ENCODE data around the gene COL25A1.

COL25A1 gene

DNA sequence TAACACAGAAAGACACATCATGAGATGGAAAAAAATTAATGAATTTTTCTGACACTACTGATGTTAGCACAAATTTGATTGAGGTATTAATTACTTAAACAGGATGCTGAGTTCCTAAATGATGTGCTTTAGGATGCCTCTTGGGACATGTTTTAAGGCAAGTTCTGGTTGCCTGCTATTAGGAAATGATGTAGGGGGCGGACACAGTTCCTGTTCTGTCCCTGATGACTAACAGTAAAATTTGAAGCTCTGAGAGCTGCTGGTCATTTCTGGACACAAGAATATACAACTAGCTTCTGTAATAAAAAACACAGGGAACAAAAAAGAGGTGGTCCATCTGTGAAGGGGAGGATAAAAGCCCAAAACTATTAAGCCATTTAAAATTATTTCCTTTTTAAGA is 376.4 kb downstream of the COL25A1 start:
- DNase-seq (ENCODE audit: low read depth in 2 of 3, low spot score in 1 of 3): no peak

DNA sequence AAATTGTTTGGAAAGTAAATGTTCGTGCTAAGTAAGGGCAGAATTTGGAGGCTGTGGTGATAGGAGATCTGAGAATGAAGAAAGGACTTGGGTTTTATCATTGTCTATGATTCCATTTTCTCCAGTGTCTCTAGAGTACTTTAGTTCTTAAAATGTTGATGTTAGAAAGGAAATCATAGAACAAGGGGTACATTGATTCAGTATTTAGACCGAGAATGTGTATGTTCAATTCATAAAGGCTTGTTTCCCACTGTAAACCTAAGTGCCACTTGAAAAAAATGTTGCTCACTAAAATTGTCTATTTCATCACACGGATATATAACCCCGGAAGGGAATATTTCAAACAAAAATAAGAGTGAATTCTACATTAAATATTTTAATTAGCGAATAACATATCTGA is 380.3 kb downstream of the COL25A1 start:
- no peak for DNase-seq (ENCODE audit: low read depth in 2 of 3, low spot score in 1 of 3)

DNA sequence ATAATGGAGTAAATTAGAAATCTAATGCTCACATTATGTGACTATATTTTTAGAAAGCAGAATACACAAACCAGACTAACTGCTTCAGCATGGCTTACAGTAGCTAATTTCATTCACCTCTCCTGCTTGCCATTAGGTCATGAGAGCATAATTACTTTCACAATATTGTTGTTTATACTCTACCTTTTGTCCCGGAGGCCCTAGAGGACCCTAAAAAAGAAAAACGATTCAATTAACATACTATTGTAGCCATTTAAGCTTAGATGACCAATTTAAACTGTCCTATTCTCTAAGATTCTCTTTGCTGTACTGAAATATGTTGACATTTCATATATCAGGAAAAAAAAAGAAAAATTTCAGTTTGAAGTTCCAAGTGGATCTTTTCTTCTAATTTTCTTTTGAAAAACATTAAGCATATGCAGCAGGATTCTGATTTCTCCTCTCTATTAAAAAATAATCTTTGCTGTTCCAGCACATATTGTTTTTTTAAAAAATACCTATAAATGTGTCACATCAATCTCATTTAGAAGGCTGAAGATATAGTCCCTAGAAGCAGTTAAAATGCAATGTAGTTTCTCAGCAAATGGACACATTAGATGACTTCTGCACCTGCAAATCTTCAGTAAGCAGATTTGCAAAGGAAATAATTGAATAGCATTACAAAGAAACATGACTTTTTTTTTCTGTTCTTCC is 381.9 kb downstream of the COL25A1 start:
- DNase-seq (ENCODE audit: low read depth in 2 of 3, low spot score in 1 of 3): no peak

GRCh38 chr4:108919226-108919893 is 383.1 kb downstream of the COL25A1 start:
- no peak for DNase-seq (ENCODE audit: low read depth in 2 of 3, low spot score in 1 of 3)

- no peak for DNase-seq (ENCODE audit: low read depth in 2 of 3, low spot score in 1 of 3)
Observed at GRCh38 chr4:108917255-108917654, 385.2 kb downstream of the COL25A1 start.

- DNase-seq (ENCODE audit: low read depth in 2 of 3, low spot score in 1 of 3): no peak
Observed at GRCh38 chr4:108916638-108917037, 385.8 kb downstream of the COL25A1 start.

DNA sequence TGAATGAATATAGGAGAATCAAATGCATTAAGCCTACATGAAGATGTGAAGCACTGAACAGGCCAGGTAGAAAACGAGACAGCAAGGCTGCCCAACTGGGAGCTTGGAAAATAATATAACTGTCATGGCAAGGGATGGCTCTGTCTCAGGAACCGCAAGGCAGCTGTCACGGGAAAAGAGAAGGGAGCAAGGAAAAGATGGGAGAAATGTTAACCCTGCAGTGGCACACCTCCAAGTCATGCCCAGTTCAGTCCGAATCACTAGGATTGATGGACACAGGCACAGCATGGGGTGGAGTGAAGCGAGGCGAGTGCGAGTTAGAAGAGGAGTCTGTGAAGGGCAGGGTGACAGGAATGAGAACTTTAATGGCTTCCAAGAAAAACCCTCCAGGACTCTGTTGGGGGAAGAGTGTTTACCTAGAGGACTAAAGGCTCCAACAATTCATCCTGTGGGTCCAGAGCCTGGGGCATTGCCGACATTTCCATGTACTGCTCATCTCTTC is 395.5 kb downstream of the COL25A1 start:
- no peak for DNase-seq (ENCODE audit: low read depth in 2 of 3, low spot score in 1 of 3)

DNA sequence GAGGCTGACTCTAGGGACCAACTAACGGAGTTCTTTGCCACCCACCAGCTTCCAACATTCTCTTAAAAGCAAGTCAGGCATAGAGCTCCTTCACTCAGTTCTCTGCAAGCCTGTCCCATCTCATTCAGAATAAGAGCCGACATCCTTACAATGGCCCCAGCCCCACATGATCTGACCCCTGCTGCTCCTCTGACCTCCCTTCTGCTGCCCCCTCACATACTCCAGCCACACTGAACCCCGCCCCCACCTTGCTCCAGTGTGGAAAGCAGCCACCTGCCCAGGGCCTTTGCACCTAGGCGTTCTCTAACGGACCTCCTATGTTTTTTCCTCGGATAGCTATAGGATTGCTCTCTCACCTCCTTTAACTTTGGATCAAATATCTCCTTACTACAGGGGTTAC is 396.5 kb downstream of the COL25A1 start:
- no peak for DNase-seq (ENCODE audit: low read depth in 2 of 3, low spot score in 1 of 3)

GRCh38 chr4:108903464-108904221 is 398.8 kb downstream of the COL25A1 start:
- no peak for DNase-seq (ENCODE audit: low read depth in 2 of 3, low spot score in 1 of 3)

GRCh38 chr4:108902769-108903168 is 399.7 kb downstream of the COL25A1 start:
- DNase-seq (ENCODE audit: low read depth in 2 of 3, low spot score in 1 of 3): no peak

DNA sequence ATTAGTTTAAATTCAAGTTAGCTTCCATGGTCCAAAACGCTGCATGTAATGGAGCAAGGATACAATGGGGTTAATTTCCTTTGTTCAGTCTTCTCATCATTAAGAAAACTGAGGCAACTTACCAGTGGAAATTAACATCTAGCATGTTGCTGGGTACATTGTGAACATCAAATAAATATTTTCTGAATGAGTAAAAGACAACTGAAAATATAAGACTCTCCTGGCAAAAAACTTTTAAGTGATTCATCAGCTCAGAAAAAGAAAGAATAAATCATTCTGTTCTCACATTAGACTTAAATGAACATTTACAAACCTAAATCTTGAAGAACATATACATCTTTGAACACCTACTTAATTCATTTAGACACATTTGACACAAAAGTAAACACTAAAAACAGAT is 401.2 kb downstream of the COL25A1 start:
- no peak for DNase-seq (ENCODE audit: low read depth in 2 of 3, low spot score in 1 of 3)

DNA sequence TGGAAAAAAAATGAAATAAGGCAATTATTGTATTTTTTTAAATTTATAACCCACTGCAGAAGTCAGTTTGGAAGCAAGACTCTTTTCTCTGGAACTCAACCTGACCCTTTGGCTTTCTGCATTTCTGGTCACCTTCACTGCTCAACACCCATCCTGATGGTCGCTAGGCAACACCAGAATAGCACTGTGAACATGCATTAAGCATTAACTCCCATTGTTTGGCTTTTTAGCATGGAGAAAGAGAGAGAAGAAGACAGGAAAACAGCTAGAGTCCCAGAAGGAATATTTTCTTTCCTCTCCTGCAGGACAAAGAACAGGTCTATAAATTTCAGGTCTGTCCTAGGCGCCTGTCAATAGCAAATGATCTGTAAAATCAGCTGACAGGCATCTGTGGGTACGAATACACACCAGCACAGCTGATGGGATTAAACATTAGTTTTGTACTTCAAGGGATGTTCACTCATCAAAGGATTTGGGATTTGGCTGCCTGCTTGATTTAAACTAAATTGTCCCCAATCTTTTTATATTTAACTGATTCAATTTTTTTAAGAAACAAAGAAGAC is 402.4 kb downstream of the COL25A1 start:
- DNase-seq (ENCODE audit: low read depth in 2 of 3, low spot score in 1 of 3): no peak

DNA sequence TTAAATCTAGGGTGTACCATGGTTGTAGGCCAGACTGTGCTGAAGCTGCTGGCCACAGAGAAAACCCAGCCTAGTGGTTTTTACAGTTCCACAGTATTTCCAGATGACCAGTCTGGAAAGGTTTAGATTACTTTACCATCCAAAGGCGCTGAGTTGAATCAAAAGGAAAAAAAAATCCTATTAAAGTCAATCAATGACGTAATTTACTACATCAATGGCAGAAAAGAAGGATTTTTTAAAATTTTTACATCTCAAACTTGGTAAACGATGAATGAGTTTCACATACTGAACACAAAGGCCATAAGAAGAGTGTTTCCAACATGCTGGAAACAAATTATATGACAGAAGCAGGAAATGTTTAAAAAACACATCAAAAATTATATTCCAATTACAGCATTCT is 409.0 kb downstream of the COL25A1 start:
- no peak for DNase-seq (ENCODE audit: low read depth in 2 of 3, low spot score in 1 of 3)

DNA sequence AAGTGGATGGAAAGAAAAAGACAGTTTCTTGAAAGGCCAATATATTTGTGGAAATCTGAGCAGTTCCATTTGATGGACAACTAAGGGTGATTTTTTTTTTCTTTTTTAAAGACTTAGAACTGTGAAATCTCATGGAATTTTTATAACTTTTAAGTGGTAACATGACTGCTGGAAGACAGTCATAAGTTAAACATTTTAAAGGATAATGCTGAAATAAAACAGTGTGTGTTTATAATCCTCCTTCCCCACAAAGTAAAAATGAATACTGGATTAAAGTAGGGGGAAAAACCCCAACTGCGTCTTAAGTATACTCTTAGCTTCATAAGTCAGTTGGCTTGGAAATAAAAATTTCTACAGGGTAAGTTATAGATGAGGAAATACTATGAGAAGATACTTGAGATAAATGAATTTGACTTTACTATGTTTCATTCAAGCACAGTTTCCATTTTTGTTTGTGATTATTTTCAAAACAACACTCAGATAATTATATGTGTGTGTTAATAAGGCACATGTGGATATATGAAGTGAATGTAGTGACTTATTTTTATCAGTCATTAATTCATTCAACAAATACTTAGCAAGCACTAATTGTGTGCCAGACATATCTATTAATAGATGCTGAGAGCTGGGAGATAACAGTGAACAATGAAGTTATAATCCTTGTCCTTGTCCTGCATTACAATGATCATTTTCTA is 410.4 kb downstream of the COL25A1 start:
- no peak for DNase-seq (ENCODE audit: low read depth in 2 of 3, low spot score in 1 of 3)

GRCh38 chr4:108890484-108890881 is 412.0 kb downstream of the COL25A1 start:
- no peak for DNase-seq (ENCODE audit: low read depth in 2 of 3, low spot score in 1 of 3)

GRCh38 chr4:108889696-108890483 is 412.6 kb downstream of the COL25A1 start:
- no peak for DNase-seq (ENCODE audit: low read depth in 2 of 3, low spot score in 1 of 3)

- DNase-seq (ENCODE audit: low read depth in 2 of 3, low spot score in 1 of 3): no peak
Observed at GRCh38 chr4:108888769-108889168, 413.7 kb downstream of the COL25A1 start.

DNA sequence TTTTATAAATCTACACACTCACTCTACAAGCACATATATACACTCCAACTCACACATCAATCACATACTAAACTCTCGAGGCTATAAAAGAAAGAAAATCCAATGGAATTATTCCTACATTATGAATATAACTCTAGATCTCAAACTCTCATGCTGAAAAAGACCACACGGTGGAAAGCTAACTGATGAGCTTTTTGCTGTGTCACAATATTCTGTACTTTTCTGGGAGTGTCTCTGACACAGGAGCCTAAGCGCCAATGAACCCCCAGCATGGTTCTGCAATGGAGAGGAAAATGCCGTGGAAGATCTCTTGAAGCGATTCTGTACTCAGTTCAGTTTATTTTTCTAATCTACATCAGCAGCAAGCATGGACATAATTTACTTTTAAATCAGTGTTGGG is 415.4 kb downstream of the COL25A1 start:
- no peak for DNase-seq (ENCODE audit: low read depth in 2 of 3, low spot score in 1 of 3)

DNA sequence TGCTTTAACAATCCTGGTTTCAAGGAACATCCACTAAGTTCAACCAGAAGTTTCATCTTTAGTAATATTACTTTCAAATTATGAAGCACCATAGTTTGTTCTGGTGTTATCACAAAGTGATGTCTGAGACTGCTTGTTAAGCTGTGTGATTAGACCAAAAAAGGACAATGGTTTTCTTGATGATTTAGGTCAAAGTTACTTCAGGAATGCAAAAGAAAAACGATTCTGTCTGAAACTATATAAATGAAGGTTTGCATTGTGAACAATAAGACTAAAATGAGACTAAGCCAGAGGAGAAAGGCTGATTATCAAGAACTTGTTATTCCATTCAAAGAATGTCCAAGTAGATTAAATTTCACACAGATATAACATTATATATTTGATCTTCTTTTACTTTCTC is 417.2 kb downstream of the COL25A1 start:
- DNase-seq (ENCODE audit: low read depth in 2 of 3, low spot score in 1 of 3): no peak

- no peak for DNase-seq (ENCODE audit: low read depth in 2 of 3, low spot score in 1 of 3)
Observed at GRCh38 chr4:108884596-108884995, 417.9 kb downstream of the COL25A1 start.

All from stimulated activated CD4-positive, alpha-beta T cell treated with anti-CD3 and anti-CD28 coated beads, Interleukin-12 subunit alpha, Interleukin-12 subunit beta, amount 100 ng/mL, for 48 hours (primary cell).